ENCODE measurements around the gene CHIT1.
A peak's percentile ranks its signal among the peaks of the same experiment; 100 is the strongest.
"Not testable (repeated sequence)": the region's sequence is repeated elsewhere in the genome, so short reads cannot be mapped to it uniquely, and the experiment has no call there.

The CHIT1 gene

GRCh38 chr1:203271018-203271743, 41.7 kb upstream of the CHIT1 start:
- H3K27me3 Mint-ChIP-seq = peaks cover 3% of the 10 kb centered on the region
- H3K27ac Mint-ChIP-seq = peak overlapping the region; percentile 46
- intact Hi-C loops (cut with micrococcal nuclease) = loop anchor here (2.0 kb wide), 1 partner anchor 216 kb away; no protein-coding TSS in a partner anchor
- H3K9me3 Mint-ChIP-seq = no peaks in the 10 kb centered on the region
- peaks cover 69% of the 10 kb centered on the region for H3K4me1 Mint-ChIP-seq (ENCODE audit: low read depth)
- no peak overlapping the region for H3K4me3 Mint-ChIP-seq
- H3K36me3 Mint-ChIP-seq (ENCODE audit: low read depth) = no peaks in the 10 kb centered on the region

GRCh38 chr1:203270448-203270847, 41.0 kb upstream of the CHIT1 start:
- peaks cover 4% of the 10 kb centered on the region for H3K27me3 Mint-ChIP-seq
- intact Hi-C loops (cut with micrococcal nuclease) = loop anchor here (2.0 kb wide), 1 partner anchor 216 kb away; no protein-coding TSS in a partner anchor
- no peak overlapping the region for H3K4me3 Mint-ChIP-seq
- no peaks in the 10 kb centered on the region for H3K9me3 Mint-ChIP-seq
- H3K27ac Mint-ChIP-seq = no peak overlapping the region
- H3K4me1 Mint-ChIP-seq (ENCODE audit: low read depth) = peaks cover 62% of the 10 kb centered on the region
- H3K36me3 Mint-ChIP-seq (ENCODE audit: low read depth) = no peaks in the 10 kb centered on the region

GRCh38 chr1:203269654-203270020, 40.2 kb upstream of the CHIT1 start:
- Mint-ChIP-seq H3K27ac (no peak overlapping the region), H3K36me3 (ENCODE audit: low read depth) (no peaks in the 10 kb centered on the region), H3K27me3 (peaks cover 4% of the 10 kb centered on the region), H3K9me3 (no peaks in the 10 kb centered on the region), H3K4me3 (no peak overlapping the region), H3K4me1 (ENCODE audit: low read depth) (peaks cover 54% of the 10 kb centered on the region)
- intact Hi-C loops (cut with micrococcal nuclease) = loop anchor here (1.0 to 2.0 kb wide), 4 partner anchors 69 to 230 kb away; no protein-coding TSS in a partner anchor

- H3K27ac Mint-ChIP-seq = no peak overlapping the region
- peaks cover 8% of the 10 kb centered on the region for H3K27me3 Mint-ChIP-seq
- peaks cover 48% of the 10 kb centered on the region for H3K4me1 Mint-ChIP-seq (ENCODE audit: low read depth)
- intact Hi-C loops (cut with micrococcal nuclease) = loop anchor here (1.0 to 2.0 kb wide), 3 partner anchors 69 to 230 kb away; no protein-coding TSS in a partner anchor
- no peak overlapping the region for H3K4me3 Mint-ChIP-seq
- no peaks in the 10 kb centered on the region for H3K9me3 Mint-ChIP-seq
- H3K36me3 Mint-ChIP-seq (ENCODE audit: low read depth) = no peaks in the 10 kb centered on the region
Observed at GRCh38 chr1:203268901-203269653, 39.6 kb upstream of the CHIT1 start.

- Mint-ChIP-seq H3K4me3 (peak overlapping the region; percentile 97), H3K27me3 (peaks cover 11% of the 10 kb centered on the region), H3K4me1 (ENCODE audit: low read depth) (peaks cover 43% of the 10 kb centered on the region), H3K36me3 (ENCODE audit: low read depth) (no peaks in the 10 kb centered on the region), H3K9me3 (no peaks in the 10 kb centered on the region), H3K27ac (peak overlapping the region; percentile 92)
- intact Hi-C loops (cut with micrococcal nuclease) = loop anchor here (2.0 kb wide), 1 partner anchor 149 kb away; no protein-coding TSS in a partner anchor
Observed at GRCh38 chr1:203267912-203268311, 38.4 kb upstream of the CHIT1 start.

- Mint-ChIP-seq H3K4me3 (peak overlapping the region; percentile 97), H3K9me3 (no peaks in the 10 kb centered on the region), H3K27ac (peak overlapping the region; percentile 92), H3K27me3 (peaks cover 11% of the 10 kb centered on the region), H3K4me1 (ENCODE audit: low read depth) (peaks cover 38% of the 10 kb centered on the region), H3K36me3 (ENCODE audit: low read depth) (no peaks in the 10 kb centered on the region)
- intact Hi-C loops (cut with micrococcal nuclease) = no loop called here
Observed at GRCh38 chr1:203267347-203267846, 37.9 kb upstream of the CHIT1 start.

- H3K9me3 Mint-ChIP-seq; H3K36me3 Mint-ChIP-seq (ENCODE audit: low read depth); H3K27ac Mint-ChIP-seq; H3K4me3 Mint-ChIP-seq; intact Hi-C loops (cut with micrococcal nuclease): not testable (repeated sequence)
- peaks cover 23% of the 10 kb centered on the region for H3K27me3 Mint-ChIP-seq
- peaks cover 25% of the 10 kb centered on the region for H3K4me1 Mint-ChIP-seq (ENCODE audit: low read depth)
Observed at GRCh38 chr1:203266140-203266539, 36.7 kb upstream of the CHIT1 start.

GRCh38 chr1:203265541-203265940, 36.1 kb upstream of the CHIT1 start:
- Mint-ChIP-seq H3K36me3 (ENCODE audit: low read depth) (no peaks in the 10 kb centered on the region), H3K4me3 (no peak overlapping the region), H3K9me3 (no peaks in the 10 kb centered on the region), H3K4me1 (ENCODE audit: low read depth) (peaks cover 19% of the 10 kb centered on the region), H3K27ac (no peak overlapping the region), H3K27me3 (peaks cover 29% of the 10 kb centered on the region)
- intact Hi-C loops (cut with micrococcal nuclease) = no loop called here

- Mint-ChIP-seq H3K4me3 (no peak overlapping the region), H3K9me3 (no peaks in the 10 kb centered on the region), H3K27me3 (peaks cover 40% of the 10 kb centered on the region), H3K27ac (no peak overlapping the region), H3K4me1 (ENCODE audit: low read depth) (peaks cover 16% of the 10 kb centered on the region), H3K36me3 (ENCODE audit: low read depth) (no peaks in the 10 kb centered on the region)
- intact Hi-C loops (cut with micrococcal nuclease) = no loop called here
Observed at GRCh38 chr1:203264052-203264501, 34.6 kb upstream of the CHIT1 start.

GRCh38 chr1:203263496-203263895, 34.0 kb upstream of the CHIT1 start:
- H3K27ac Mint-ChIP-seq = no peak overlapping the region
- no peaks in the 10 kb centered on the region for H3K9me3 Mint-ChIP-seq
- intact Hi-C loops (cut with micrococcal nuclease) = no loop called here
- peaks cover 41% of the 10 kb centered on the region for H3K27me3 Mint-ChIP-seq
- H3K36me3 Mint-ChIP-seq (ENCODE audit: low read depth) = no peaks in the 10 kb centered on the region
- no peak overlapping the region for H3K4me3 Mint-ChIP-seq
- peaks cover 16% of the 10 kb centered on the region for H3K4me1 Mint-ChIP-seq (ENCODE audit: low read depth)

GRCh38 chr1:203256636-203257035, 27.2 kb upstream of the CHIT1 start:
- intact Hi-C loops (cut with micrococcal nuclease); H3K4me3 Mint-ChIP-seq; H3K27ac Mint-ChIP-seq; H3K36me3 Mint-ChIP-seq (ENCODE audit: low read depth); H3K4me1 Mint-ChIP-seq (ENCODE audit: low read depth); H3K9me3 Mint-ChIP-seq: not testable (repeated sequence)
- peaks cover 57% of the 10 kb centered on the region for H3K27me3 Mint-ChIP-seq

- H3K27me3 Mint-ChIP-seq = peaks cover 45% of the 10 kb centered on the region
Observed at GRCh38 chr1:203254782-203255181, 25.3 kb upstream of the CHIT1 start.

GRCh38 chr1:203252678-203253077, 23.2 kb upstream of the CHIT1 start:
- Mint-ChIP-seq H3K27me3 (peaks cover 51% of the 10 kb centered on the region), H3K9me3 (peaks cover 10% of the 10 kb centered on the region), H3K4me3 (no peak overlapping the region), H3K4me1 (ENCODE audit: low read depth) (no peaks in the 10 kb centered on the region), H3K27ac (no peak overlapping the region), H3K36me3 (ENCODE audit: low read depth) (no peaks in the 10 kb centered on the region)
- intact Hi-C loops (cut with micrococcal nuclease) = no loop called here

More at GRCh38 chr1:203254782-203255181, 25.3 kb upstream of the CHIT1 start:
- H3K4me3 Mint-ChIP-seq; H3K9me3 Mint-ChIP-seq; H3K27ac Mint-ChIP-seq; H3K4me1 Mint-ChIP-seq (ENCODE audit: low read depth); H3K36me3 Mint-ChIP-seq (ENCODE audit: low read depth); intact Hi-C loops (cut with micrococcal nuclease): not testable (repeated sequence)

- Mint-ChIP-seq H3K27ac (no peak overlapping the region), H3K27me3 (peaks cover 47% of the 10 kb centered on the region), H3K4me1 (ENCODE audit: low read depth) (no peaks in the 10 kb centered on the region), H3K36me3 (ENCODE audit: low read depth) (no peaks in the 10 kb centered on the region), H3K9me3 (peaks cover 9% of the 10 kb centered on the region), H3K4me3 (no peak overlapping the region)
- intact Hi-C loops (cut with micrococcal nuclease) = no loop called here
Observed at GRCh38 chr1:203251466-203251865, 22.0 kb upstream of the CHIT1 start.

All from dendritic cell treated with granulocyte-macrophage colony-stimulating factor and Interleukin-4, amounts not matched to agents 40 ng/mL and 50 ng/mL, for 4 days (primary cell).